CD4-positive, alpha-beta T cell treated with Interleukin-1 beta for 1 hour (primary cell): ENCODE results near the gene TEAD2.
A peak's percentile ranks its signal among the peaks of the same experiment; 100 is the strongest.

Experiments used
- DNase-seq, 2 donors: peaks; one replicate each; pipeline ENCODE4 v3.0.0-alpha.2; 2020 to 2022

Gene TEAD2

DNA sequence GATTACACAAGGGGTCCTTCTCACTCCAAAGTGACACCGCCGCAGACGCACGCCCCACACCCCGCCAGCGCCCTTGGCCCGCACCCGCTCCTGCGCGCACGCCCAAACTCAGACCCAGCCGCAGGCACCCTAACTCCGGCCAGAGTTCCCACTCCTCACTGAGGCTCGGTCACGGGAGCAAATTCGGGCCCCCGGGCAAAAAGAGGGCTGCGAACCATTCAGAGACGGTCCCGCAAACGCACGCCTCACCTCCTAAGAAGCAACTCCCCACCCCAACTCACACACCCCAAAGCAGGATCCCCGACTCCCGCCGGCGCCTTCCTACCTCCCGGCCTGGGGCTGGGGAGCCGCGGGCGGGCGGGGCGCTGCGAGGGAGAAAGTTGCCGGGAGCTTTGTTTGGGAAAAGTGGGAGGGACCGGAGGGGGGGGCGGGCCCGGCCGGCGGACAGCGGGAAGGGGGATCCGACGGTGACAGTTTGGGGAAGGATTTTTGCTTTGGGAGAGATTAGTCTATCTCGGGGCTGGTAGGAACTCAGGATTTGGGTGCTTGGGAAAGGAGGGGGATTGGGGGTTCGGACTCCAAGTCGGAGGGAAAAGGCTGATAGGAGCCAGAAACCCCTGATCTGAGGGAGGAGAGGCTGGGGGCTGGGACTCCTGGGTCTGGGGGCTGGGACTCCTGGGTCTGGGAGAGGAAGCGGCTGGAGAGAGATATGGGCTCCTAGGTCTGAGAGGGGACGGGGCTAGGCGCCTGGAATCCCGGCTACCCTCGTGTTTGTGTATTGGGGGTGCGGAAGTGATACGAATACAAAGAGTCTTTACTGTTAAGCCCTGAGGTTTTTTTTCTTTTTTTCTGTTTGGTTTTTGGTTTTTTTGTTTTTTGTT lies at the start of gene TEAD2:
Gene TEAD2 (minus strand): TSS at position 369 of the 881 bp plus-strand sequence. CDS start 2,341 bp downstream, outside the sequence.
- DNase-seq: peak in 1 of 2 donors; percentile 6

GRCh38 chr19:49411681-49412326 lies 49.6 kb upstream of the TEAD2 start:
- no peak for DNase-seq

DNA sequence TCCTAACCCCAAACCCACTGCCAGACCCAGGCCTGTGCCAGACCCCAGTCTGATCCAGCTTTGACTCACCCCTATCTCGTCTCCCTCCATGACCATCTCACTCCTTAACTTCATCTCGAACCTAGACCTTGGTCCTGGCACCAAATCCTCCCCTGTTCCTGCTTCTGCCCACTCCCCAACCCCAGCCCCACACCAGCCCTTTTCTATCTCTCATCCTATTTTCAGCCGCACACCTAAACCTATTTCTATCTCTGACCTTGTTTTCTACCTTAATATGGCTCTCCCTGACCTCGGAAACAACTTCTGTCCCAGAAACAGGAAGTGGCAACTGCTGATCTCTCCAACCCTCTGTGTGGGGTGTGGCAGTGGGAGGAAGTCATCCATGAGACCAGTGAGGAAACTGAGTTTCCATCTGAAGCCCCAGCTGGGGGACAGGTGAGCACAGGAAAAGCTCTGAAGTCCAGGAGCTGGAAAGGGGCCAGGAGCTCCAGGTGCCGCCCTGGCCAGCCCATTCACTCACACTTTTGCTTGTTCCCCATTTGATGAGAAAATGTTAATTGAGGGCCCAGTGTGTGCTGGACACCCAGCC lies 47.3 kb upstream of the TEAD2 start:
- peak; percentile 40 to 50 for DNase-seq

GRCh38 chr19:49408816-49409440 lies 46.7 kb upstream of the TEAD2 start:
- no peak for DNase-seq

GRCh38 chr19:49407482-49408015 lies 45.3 kb upstream of the TEAD2 start:
- no peak for DNase-seq

- DNase-seq: no peak
Observed at GRCh38 chr19:49407079-49407478, 44.9 kb upstream of the TEAD2 start.

DNA sequence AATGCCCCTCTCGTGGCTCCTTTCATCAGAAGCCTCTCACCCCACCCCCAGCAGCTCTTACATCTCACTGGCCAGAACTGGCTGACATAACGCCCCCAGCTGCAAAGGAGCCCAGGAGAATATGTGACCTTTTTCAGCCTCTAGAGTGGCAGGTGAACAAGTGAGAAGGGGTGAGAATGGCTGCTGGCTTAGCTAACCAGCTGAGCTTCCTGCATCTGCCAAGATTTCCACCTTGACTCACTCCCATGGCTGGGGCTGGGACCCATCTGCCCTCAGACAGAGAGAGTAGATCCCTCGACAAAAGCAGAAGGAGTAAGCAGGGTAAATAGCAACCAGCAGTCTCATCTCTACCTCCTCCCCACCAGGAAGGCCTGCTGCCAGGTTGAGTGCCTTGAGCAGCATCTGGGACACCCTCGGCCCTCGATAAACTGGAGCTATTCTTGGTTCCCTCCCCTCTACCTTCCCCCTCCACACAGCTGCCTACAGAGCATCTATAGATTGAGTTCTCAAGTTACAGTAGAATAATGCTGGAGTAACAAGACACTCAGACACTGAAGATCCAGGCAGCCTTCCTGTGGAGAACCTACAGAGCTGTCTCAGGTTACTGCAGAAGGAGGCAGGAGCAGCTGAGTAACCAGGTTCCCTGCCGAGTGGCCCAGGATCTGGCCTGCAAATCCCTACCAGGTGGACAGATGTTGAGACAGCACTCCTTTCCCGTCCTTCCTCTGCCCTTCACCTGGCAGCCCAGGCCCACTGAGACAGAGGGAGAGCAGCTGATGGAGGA lies 41.4 kb upstream of the TEAD2 start:
- DNase-seq: peak in 1 of 2 donors; percentile 22

GRCh38 chr19:49400029-49400428 lies 37.8 kb upstream of the TEAD2 start:
- DNase-seq: no peak

DNA sequence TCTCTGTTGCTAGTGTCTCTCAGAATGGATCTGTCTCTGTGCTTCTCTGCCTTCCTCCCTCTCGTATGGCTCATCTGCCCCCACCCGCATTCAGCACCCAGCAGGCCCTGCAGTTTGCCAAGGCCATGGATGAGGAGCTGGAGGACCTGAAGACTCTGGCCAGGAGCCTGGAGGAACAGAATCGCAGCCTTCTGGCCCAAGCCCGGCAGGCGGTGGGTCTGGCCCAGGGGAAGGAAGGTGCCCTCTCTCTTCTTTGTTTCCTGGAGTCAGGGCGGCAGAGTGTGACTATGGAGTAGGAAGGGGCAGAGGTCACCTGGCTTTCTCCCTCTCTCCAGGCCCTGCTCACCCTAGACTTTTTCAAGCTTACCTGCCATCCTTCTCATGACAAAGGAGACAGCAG lies 36.7 kb upstream of the TEAD2 start:
- no peak for DNase-seq

GRCh38 chr19:49398001-49398615 lies 35.9 kb upstream of the TEAD2 start:
- DNase-seq: no peak

- no peak for DNase-seq
Observed at GRCh38 chr19:49396738-49397505, 34.7 kb upstream of the TEAD2 start.

GRCh38 chr19:49395581-49396407 lies 33.6 kb upstream of the TEAD2 start:
- DNase-seq: no peak

- DNase-seq: no peak
Observed at GRCh38 chr19:49393881-49394280, 31.7 kb upstream of the TEAD2 start.

GRCh38 chr19:49391581-49392399 lies 29.6 kb upstream of the TEAD2 start:
- DNase-seq: peak; percentile 84

- peak in 1 of 2 donors; percentile 49 for DNase-seq
Observed at GRCh38 chr19:49390929-49391359, 28.7 kb upstream of the TEAD2 start.

DNA sequence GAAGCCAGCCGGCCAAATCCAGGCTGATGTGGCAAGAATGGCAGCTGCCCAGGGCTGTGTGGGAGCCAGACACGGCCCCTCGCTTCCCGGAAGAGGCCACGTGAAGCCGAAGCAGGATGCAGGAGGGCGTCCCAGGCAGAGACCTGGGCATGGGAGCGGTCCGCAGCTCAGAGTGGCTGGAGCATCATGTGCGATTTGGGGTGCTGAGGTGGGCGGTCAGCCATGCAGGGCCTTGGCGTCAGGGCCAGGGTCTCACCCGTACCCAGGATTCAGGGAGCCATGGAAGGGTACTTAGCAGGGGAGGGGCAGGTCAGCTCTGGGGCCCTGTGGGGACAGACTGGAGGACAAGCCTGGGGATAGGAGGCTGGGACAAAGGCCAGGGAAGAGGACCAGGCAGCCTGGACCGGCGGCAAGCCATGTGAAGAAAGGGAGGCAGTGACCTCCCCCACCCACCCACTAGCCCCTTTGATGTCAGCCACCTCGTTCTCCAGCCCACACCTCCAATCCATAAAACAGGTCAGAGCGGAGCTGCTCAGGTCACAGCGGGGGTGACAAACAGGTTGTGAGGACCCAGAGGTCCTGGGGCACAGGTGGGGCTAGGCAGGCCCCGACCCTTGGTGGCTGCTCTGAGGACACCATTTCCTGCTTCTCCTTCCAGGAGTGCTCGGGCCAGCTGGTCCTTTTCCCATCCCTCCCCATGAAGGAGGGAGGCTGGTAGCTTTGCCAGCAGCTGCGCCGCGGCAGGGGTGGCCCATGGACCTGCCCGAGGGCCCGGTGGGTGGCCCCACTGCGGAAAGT lies 28.1 kb upstream of the TEAD2 start:
- no peak for DNase-seq

DNA sequence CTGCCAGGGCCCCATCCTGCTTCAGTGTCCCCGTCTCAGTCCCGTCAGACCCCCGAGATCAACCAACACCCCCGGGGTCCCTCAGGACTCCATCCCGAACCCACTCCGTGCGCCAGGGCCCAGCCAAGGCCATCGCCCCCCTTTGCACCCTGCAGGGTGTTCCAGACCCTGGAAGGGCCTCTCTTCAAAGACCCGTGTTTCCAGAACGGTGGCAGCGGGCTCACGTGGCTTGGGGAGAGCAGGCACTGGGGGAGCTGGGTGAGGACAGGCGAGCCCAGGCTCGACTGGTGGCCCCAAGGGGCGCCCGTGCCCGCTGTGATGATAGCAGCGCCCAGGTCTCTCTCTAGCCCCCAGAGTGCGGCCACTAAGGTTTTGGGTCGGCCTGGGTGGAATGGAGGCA lies 27.2 kb upstream of the TEAD2 start:
- no peak for DNase-seq

DNA sequence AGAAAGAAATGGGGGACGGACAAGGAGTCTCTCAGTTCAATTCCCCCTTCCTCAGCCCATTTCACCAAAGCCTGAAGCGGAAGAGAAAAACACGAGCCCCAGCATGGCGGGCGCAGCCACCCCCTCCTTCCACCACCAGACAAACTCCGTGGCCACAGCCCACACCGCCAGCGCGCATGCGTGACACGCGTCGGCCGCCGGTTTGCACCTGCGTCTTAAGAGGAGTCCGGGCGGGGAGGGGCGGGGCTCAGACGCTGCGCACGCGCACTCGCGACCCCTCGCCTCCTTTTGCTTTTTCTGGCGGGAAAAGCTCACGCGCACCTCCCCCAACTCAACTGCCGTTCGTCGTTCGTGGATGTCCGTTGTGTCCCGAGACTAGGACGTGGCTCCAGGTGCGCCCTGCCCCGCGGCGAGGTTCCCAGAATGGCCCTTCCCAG lies 25.7 kb upstream of the TEAD2 start, which contains the start of gene KASH5:
Gene KASH5 (plus strand): TSS at position 314 of the 437 bp plus-strand sequence. CDS start 2,635 bp downstream, outside the sequence.
- DNase-seq: peak; percentile 91 to 92
